B cell (primary cell): ENCODE measurements around the gene SERPINE2. TPM values are rescaled to one million over a fixed set of nuclear protein-coding genes. Genes with fewer than 3 reads are reported as not detected.

Experiments
- ATAC-seq: fragments of 200-7000 bp; cut with Tn5 transposase; one replicate; pipeline ENCODE4 v1.10.0; 2021; ENCODE audit warnings: low read depth, mild to moderate bottlenecking, moderate number of reproducible peaks, moderate library complexity
- CTCF ChIA-PET: fragments of 350-600 bp; sonication (Branson Sonifier 250); formaldehyde crosslinking; loops from one replicate; lab custom pipeline; 2021; ENCODE audit warnings: antibody characterized with exemption, inconsistent platforms; lab: Charles Lee
- POLR2A ChIA-PET: fragments of 350-600 bp; sonication (Branson Sonifier 250); formaldehyde crosslinking; loops from one replicate; lab custom pipeline; 2021; ENCODE audit warnings: antibody characterized with exemption; lab: Charles Lee
- DNase-seq: peaks from one replicate; pipeline ENCODE4 v3.0.0; 2013
- H2AFZ ChIP-seq: 2 replicates; pipeline ENCODE4 v1.6.1; 2012; ENCODE audit warnings: mild to moderate bottlenecking, low read depth, low read length; ENCODE audit not compliant: insufficient read depth, poor library complexity, severe bottlenecking
- H3K27ac ChIP-seq, 2 donors: 1 replicate in 1 of 2; 2 replicates in 1 of 2; pipeline ENCODE4 v1.5.1; 2012 to 2013; ENCODE audit warnings: low read length in 2 of 2, mild to moderate bottlenecking in 2 of 2, moderate library complexity in 1 of 2
- H3K27me3 ChIP-seq, 4 experiments: fragments of 200-600 bp in 1 of 4; sonication (generic) in 1 of 4; replicated peaks in 1 of 4; 1 replicate in 2 of 4; 2 replicates in 2 of 4; pipeline versions ENCODE4 v1.6.1 to v1.7.0; 2013 to 2016; ENCODE audit warnings: low read length in 3 of 4, mild to moderate bottlenecking in 2 of 4, mixed read lengths in 1 of 4, moderate library complexity in 1 of 4; ENCODE audit not compliant: insufficient read depth in 4 of 4, control insufficient read depth in 3 of 4; ENCODE audit errors: control extremely low read depth in 1 of 4
- H3K36me3 ChIP-seq, 2 experiments: replicated peaks in 1 of 2; 1 replicate in 1 of 2; 2 replicates in 1 of 2; pipeline versions ENCODE4 v1.6.1 to v1.7.1; 2013; ENCODE audit warnings: low read length in 1 of 2; ENCODE audit not compliant: insufficient read depth in 2 of 2, control insufficient read depth in 1 of 2; ENCODE audit errors: control extremely low read depth in 1 of 2, extremely low read depth in 1 of 2
- H3K4me1 ChIP-seq, 2 donors: fragments of 200-600 bp in 1 of 2; sonication (generic) in 1 of 2; 1 replicate in 1 of 2; 2 replicates in 1 of 2; pipeline versions ENCODE4 v1.5.1 to v1.6.1; 2013 to 2017; ENCODE audit warnings: low read length in 2 of 2; ENCODE audit not compliant: control insufficient read depth in 2 of 2, insufficient read depth in 2 of 2
- H3K4me2 ChIP-seq: replicated peaks from 2 replicates; pipeline ENCODE3; 2012; ENCODE audit warnings: mild to moderate bottlenecking, low read depth, low read length; ENCODE audit not compliant: poor library complexity, severe bottlenecking
- H3K4me3 ChIP-seq, 5 experiments: fragments of 200-600 bp in 1 of 5; sonication (generic) in 1 of 5; 1 replicate in 3 of 5; 2 replicates in 2 of 5; pipeline versions ENCODE4 v1.5.1 to v1.7.0; 2011 to 2016; ENCODE audit warnings: low read length in 4 of 5, mild to moderate bottlenecking in 4 of 5, low read depth in 2 of 5, control low read depth in 1 of 5, moderate library complexity in 1 of 5; ENCODE audit not compliant: insufficient read depth in 1 of 5; ENCODE audit errors: control extremely low read depth in 1 of 5, extremely low read depth in 1 of 5
- H3K79me2 ChIP-seq: fragments of 200-600 bp; sonication (generic); one replicate; pipeline ENCODE4 v1.6.0; 2016; ENCODE audit warnings: low read length; ENCODE audit not compliant: control insufficient read depth, insufficient read depth
- H3K9ac ChIP-seq: fragments of 200-600 bp; sonication (generic); 2 replicates; pipeline ENCODE4 v1.6.1; 2017; ENCODE audit warnings: mild to moderate bottlenecking, low read length, moderate library complexity
- H3K9me3 ChIP-seq, 3 donors: one replicate each; pipeline versions ENCODE4 v1.6.1 to v1.7.1; 2013; ENCODE audit warnings: low read length in 2 of 3; ENCODE audit not compliant: control insufficient read depth in 2 of 3, insufficient read depth in 1 of 3; ENCODE audit errors: control extremely low read depth in 1 of 3
- H4K20me1 ChIP-seq: 2 replicates; pipeline ENCODE4 v1.6.0; 2012; ENCODE audit warnings: mild to moderate bottlenecking, low read length; ENCODE audit not compliant: insufficient read depth, control insufficient read depth, poor library complexity, severe bottlenecking
- H3K27ac Mint-ChIP-seq: one replicate; pipeline ENCODE4 v1.8.0; 2021; ENCODE audit warnings: mixed read lengths
- H3K27me3 Mint-ChIP-seq: one replicate; pipeline ENCODE4 v1.8.0; 2021; ENCODE audit warnings: mixed read lengths
- H3K4me1 Mint-ChIP-seq: one replicate; pipeline ENCODE4 v1.8.0; 2021; ENCODE audit warnings: mixed read lengths
- H3K4me3 Mint-ChIP-seq: one replicate; pipeline ENCODE4 v1.8.0; 2021; ENCODE audit warnings: mixed read lengths
- H3K9me3 Mint-ChIP-seq: one replicate; pipeline ENCODE4 v1.8.0; 2022; ENCODE audit warnings: mixed read lengths; ENCODE audit not compliant: insufficient read depth
- EZH2 ChIP-seq: IDR thresholded peaks from 2 replicates; pipeline ENCODE4 v1.6.1; 2012; ENCODE audit warnings: borderline replicate concordance, low read depth, mild to moderate bottlenecking, moderate library complexity, low read length; ENCODE audit not compliant: insufficient read depth, poor library complexity, severe bottlenecking
- WGBS: methylation state at CpG from one replicate; pipeline ENCODE4 v1.1.5; 2013; ENCODE audit warnings: missing lambda C conversion rate; ENCODE audit not compliant: insufficient coverage; 5-methylcytosine and 5-hydroxymethylcytosine counted together
- intact Hi-C: fragments of 100-400 bp; cut with micrococcal nuclease; formaldehyde crosslinking; loops from one replicate; pipeline ENCODE4 v1.10.0; 2022
- polyA plus RNA-seq: library from polyadenylated mRNA; depleted of rRNA; stranded (reverse); fragments of >200 nt; gene quantifications from 2 replicates; pipeline ENCODE4 v1.2.3, GENCODE V29; 2012
- total RNA-seq, 2 donors: library from RNA; stranded (reverse); fragments of 120-200 nt in 1 of 2; gene quantifications; 1 replicate in 1 of 2; 2 replicates in 1 of 2; pipeline versions ENCODE4 v1.2.3 to v1.2.4, GENCODE V29; 2013 to 2022
- TF ChIP-seq, protein P1 (sequence below): fragments of 200-600 bp; IDR thresholded peaks from one replicate; pipeline ENCODE4 v1.8.0; 2022; ENCODE audit warnings: antibody characterized with exemption, mild to moderate bottlenecking

SERPINE2 gene
- total and polyA plus RNA-seq, 2 donors (not counting 1 experiment from before 2014, with no cell fraction given), result 0.45 to 1.8 TPM

GRCh38 chr2:223969856-223970255, 69.2 kb downstream of the SERPINE2 start:
- H3K9ac ChIP-seq, result no peak overlapping the region
- Mint-ChIP-seq H3K9me3 (no peaks in the 10 kb centered on the region), H3K27ac (no peak overlapping the region), H3K4me1 (peaks cover 5% of the 10 kb centered on the region), H3K27me3 (no peaks in the 10 kb centered on the region), H3K4me3 (no peak overlapping the region)
- ChIA-PET POLR2A (no interaction called here), CTCF (interaction anchor here (0.6 to 10.7 kb wide), 58 partner anchors 8 to 1427 kb away, joined by 3 to 211 read pairs (median 4); partner anchors contain the start of genes AP1S3 and MRPL44)
- H3K79me2 ChIP-seq, result no peaks in the 10 kb centered on the region
- H3K36me3 ChIP-seq, result peaks cover 3 to 37% of the 10 kb centered on the region in 2 experiments
- no peaks in the 10 kb centered on the region for H3K27me3 ChIP-seq
- no peaks in the 10 kb centered on the region for H3K9me3 ChIP-seq
- DNase-seq (no peak), ATAC-seq (no peak)
- H2AFZ ChIP-seq, result no peak overlapping the region
- H3K4me1 ChIP-seq, result peaks cover 0 to 3% of the 10 kb centered on the region in 2 donors
- H4K20me1 ChIP-seq, result no peaks in the 10 kb centered on the region
- no peak overlapping the region for H3K4me3 ChIP-seq
- intact Hi-C loops, result loop anchor here (2.0 to 10.0 kb wide), 3 partner anchors 23 to 479 kb away; no protein-coding TSS in a partner anchor
- no peak for TF ChIP-seq EZH2
- TF ChIP-seq, protein P1, sequence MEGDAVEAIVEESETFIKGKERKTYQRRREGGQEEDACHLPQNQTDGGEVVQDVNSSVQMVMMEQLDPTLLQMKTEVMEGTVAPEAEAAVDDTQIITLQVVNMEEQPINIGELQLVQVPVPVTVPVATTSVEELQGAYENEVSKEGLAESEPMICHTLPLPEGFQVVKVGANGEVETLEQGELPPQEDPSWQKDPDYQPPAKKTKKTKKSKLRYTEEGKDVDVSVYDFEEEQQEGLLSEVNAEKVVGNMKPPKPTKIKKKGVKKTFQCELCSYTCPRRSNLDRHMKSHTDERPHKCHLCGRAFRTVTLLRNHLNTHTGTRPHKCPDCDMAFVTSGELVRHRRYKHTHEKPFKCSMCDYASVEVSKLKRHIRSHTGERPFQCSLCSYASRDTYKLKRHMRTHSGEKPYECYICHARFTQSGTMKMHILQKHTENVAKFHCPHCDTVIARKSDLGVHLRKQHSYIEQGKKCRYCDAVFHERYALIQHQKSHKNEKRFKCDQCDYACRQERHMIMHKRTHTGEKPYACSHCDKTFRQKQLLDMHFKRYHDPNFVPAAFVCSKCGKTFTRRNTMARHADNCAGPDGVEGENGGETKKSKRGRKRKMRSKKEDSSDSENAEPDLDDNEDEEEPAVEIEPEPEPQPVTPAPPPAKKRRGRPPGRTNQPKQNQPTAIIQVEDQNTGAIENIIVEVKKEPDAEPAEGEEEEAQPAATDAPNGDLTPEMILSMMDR, result no peak
- H3K4me2 ChIP-seq, result no peak overlapping the region
- WGBS, result 100% methylated on average over 1 of the region's 1 CpG
- H3K27ac ChIP-seq, result no peak overlapping the region

GRCh38 chr2:223969315-223969714, 69.8 kb downstream of the SERPINE2 start:
- WGBS, result no CpG with 5 or more reads among the region's 3 CpGs

More at GRCh38 chr2:223969315-223969714, 69.8 kb downstream of the SERPINE2 start:
- Mint-ChIP-seq H3K27ac (no peak overlapping the region), H3K4me1 (peaks cover 5% of the 10 kb centered on the region), H3K9me3 (no peaks in the 10 kb centered on the region), H3K4me3 (no peak overlapping the region), H3K27me3 (no peaks in the 10 kb centered on the region)
- CTCF ChIA-PET, result interaction anchor here (0.6 to 10.7 kb wide), 37 partner anchors 8 to 1426 kb away, joined by 3 to 211 read pairs (median 7); partner anchors contain the start of genes AP1S3 and MRPL44
- Histone ChIP-seq H3K27me3 (no peaks in the 10 kb centered on the region), H3K4me1 (peaks cover 0 to 3% of the 10 kb centered on the region in 2 donors), H3K9me3 (no peaks in the 10 kb centered on the region), H3K9ac (no peak overlapping the region), H3K79me2 (no peaks in the 10 kb centered on the region), H3K27ac (no peak overlapping the region), H2AFZ (no peak overlapping the region), H4K20me1 (no peaks in the 10 kb centered on the region), H3K36me3 (peaks cover 5 to 42% of the 10 kb centered on the region in 2 experiments), H3K4me2 (no peak overlapping the region), H3K4me3 (no peak overlapping the region)
- DNase-seq, result no peak
- intact Hi-C loops, result no loop called here
- POLR2A ChIA-PET, result no interaction called here
- TF ChIP-seq EZH2, result no peak
- TF ChIP-seq, protein P1, result no peak
- ATAC-seq, result no peak
